ENCODE measurements around the gene TTC21A. TPM values are rescaled to one million over a fixed set of nuclear protein-coding genes. Genes with fewer than 3 reads are reported as not detected.

Gene TTC21A
- polyA plus RNA-seq, 4 donors: 1.7 to 12.7 (median 7.0) TPM

- H3K36me3 ChIP-seq (ENCODE audit: control insufficient read depth in 3 of 3, insufficient read depth in 2 of 3, low read depth in 1 of 3, low read length in 3 of 3): peaks cover 12 to 72% (median 18%) of the 10 kb centered on the region in 3 donors
- peaks cover 0 to 5% (median 4%) of the 10 kb centered on the region in 3 donors for H3K4me1 ChIP-seq (ENCODE audit: control insufficient read depth in 3 of 3, insufficient read depth in 2 of 3, low read depth in 1 of 3, low read length in 2 of 3)
- H3K27ac ChIP-seq (ENCODE audit: low read depth in 1 of 3, low read length in 2 of 3): no peak overlapping the region
- 74 to 87% (median 81%) methylated on average over 5 of the region's 5 CpGs for WGBS, 3 donors
- no peaks in the 10 kb centered on the region for H3K27me3 ChIP-seq (ENCODE audit: control insufficient read depth in 3 of 3, insufficient read depth in 3 of 3, low read length in 3 of 3)
- no peak overlapping the region for H3K4me3 ChIP-seq (ENCODE audit: low read depth in 1 of 3, low read length in 3 of 3)
- H3K9me3 ChIP-seq (ENCODE audit: control insufficient read depth in 2 of 2, insufficient read depth in 1 of 2, low read depth in 1 of 2, low read length in 1 of 2): no peaks in the 10 kb centered on the region
- FAIRE-seq: no peak
- peak; percentile 43 to 61 for DNase-seq
These were observed 6.3 kb upstream of the TTC21A start for GRCh38 chr3:39101022-39101689.

DNA sequence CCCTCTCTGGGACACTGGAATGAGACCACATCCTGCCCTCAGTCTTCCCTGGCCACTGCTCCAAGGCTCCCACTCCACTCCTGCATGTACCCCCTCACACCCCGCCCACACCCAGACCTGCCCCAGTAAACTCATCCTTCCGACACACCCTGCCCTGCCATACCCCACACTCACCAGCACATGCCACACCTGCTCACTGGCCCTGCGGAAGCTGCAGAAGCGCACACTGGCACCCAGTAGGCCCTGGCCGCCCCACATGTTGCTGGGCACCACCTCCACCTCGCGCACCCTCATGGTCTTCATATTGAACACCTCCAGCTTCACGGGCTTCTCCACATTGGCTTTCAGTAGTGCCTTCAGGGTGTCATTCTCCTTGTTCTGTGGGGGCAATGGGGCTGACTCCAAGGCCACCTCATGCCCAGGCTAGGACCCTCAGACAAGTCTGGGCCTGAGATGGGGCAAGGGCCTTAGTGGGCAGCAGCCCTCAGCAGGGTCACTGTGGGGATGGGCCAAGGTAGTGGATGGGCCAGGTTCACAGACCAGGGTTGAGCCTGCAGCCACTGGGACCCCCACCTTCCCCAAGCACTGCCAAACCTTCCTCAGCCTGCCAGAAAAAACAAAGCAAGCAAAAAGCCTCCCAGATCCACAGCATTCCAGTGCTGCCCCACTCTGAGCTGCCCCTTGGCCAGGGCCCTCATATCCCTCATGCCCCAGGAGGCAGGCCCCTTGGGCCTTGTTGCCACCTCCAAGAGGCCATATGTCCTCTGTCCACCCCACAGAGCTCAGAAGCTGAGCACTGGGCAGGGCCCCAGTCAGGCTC lies 4.8 kb upstream of the TTC21A start:
- H3K4me3 ChIP-seq (ENCODE audit: low read depth in 1 of 3, low read length in 3 of 3): no peak overlapping the region
- DNase-seq: no peak
- 88 to 95% (median 94%) methylated on average over 8 of the region's 8 CpGs for WGBS, 3 donors
- FAIRE-seq: no peak
- no peak overlapping the region for H3K27ac ChIP-seq (ENCODE audit: low read depth in 1 of 3, low read length in 2 of 3)
- no peaks in the 10 kb centered on the region for H3K27me3 ChIP-seq (ENCODE audit: control insufficient read depth in 3 of 3, insufficient read depth in 3 of 3, low read length in 3 of 3)
- H3K36me3 ChIP-seq (ENCODE audit: control insufficient read depth in 3 of 3, insufficient read depth in 2 of 3, low read depth in 1 of 3, low read length in 3 of 3): peaks cover 7 to 60% (median 14%) of the 10 kb centered on the region in 3 donors
- peaks cover 0 to 7% (median 4%) of the 10 kb centered on the region in 3 donors for H3K4me1 ChIP-seq (ENCODE audit: control insufficient read depth in 3 of 3, insufficient read depth in 2 of 3, low read depth in 1 of 3, low read length in 2 of 3)
- no peaks in the 10 kb centered on the region for H3K9me3 ChIP-seq (ENCODE audit: control insufficient read depth in 2 of 2, insufficient read depth in 1 of 2, low read depth in 1 of 2, low read length in 1 of 2)

DNA sequence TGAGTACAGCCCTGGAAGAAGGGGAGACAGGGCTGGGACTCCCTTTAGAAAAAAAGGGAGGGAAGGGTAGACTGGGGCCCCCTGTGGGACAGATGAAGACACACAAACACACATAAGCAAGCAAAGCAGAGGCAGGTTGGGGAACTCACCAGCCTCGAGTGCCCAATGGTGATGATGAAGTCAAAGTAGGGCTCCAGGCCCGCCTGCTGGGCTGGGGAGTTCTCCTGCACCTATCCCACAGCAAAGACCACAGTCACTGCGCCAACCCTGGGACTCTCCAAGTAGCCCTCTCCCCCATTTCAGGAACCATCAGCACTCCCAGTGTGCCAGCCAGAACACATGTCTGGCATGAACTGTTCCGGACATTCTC lies 4.2 kb upstream of the TTC21A start:
- H3K36me3 ChIP-seq (ENCODE audit: control insufficient read depth in 3 of 3, insufficient read depth in 2 of 3, low read depth in 1 of 3, low read length in 3 of 3): peaks cover 5 to 54% (median 14%) of the 10 kb centered on the region in 3 donors
- 77 to 84% (median 81%) methylated on average over 4 of the region's 4 CpGs for WGBS, 3 donors
- H3K27ac ChIP-seq (ENCODE audit: low read depth in 1 of 3, low read length in 2 of 3): no peak overlapping the region
- no peaks in the 10 kb centered on the region for H3K27me3 ChIP-seq (ENCODE audit: control insufficient read depth in 3 of 3, insufficient read depth in 3 of 3, low read length in 3 of 3)
- H3K4me1 ChIP-seq (ENCODE audit: control insufficient read depth in 3 of 3, insufficient read depth in 2 of 3, low read depth in 1 of 3, low read length in 2 of 3): peaks cover 4 to 10% (median 4%) of the 10 kb centered on the region in 3 donors
- FAIRE-seq (no peak), DNase-seq (no peak)
- no peaks in the 10 kb centered on the region for H3K9me3 ChIP-seq (ENCODE audit: control insufficient read depth in 2 of 2, insufficient read depth in 1 of 2, low read depth in 1 of 2, low read length in 1 of 2)
- no peak overlapping the region for H3K4me3 ChIP-seq (ENCODE audit: low read depth in 1 of 3, low read length in 3 of 3)

DNA sequence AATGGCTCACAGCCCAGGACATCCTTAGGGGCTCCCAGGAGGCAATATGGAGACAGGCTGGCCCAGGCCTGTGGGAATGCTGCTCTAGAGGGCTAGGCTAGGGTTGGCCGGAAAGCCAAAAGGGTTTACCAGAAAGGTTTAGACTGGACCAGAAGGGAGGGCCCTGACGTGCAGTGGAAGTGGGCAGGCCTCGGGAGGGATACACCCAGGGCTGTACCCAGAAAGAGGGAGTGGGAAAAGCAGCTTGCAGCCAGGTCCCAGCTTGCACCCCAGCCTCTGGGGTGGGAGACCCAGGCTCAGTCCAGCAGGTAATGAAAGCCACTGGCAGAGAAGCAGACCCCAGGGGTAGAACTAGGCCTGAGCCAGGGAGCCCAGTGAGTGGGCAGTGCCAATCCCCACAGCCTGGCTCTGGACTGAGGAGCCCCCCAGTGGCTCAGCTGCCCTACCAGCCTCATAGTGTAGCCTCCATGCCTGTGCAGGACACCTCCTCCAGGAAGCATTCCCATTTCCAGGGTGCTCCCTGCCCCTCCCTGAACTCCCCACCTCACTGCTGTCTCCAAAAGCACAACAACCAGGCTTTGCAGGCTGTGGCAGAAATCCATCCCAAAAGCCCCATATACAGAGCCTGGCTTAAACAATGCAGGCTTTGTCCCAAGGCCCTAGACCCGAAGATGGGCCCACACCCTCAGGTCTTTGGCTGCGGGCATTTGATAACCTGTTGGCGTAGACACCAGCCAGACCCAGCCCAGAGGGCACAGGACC lies 3.5 kb upstream of the TTC21A start:
- no peak for FAIRE-seq
- H3K27ac ChIP-seq (ENCODE audit: low read depth in 1 of 3, low read length in 2 of 3): no peak overlapping the region
- DNase-seq: no peak
- H3K9me3 ChIP-seq (ENCODE audit: control insufficient read depth in 2 of 2, insufficient read depth in 1 of 2, low read depth in 1 of 2, low read length in 1 of 2): no peaks in the 10 kb centered on the region
- WGBS, 3 donors: 64 to 79% (median 78%) methylated on average over 6 of the region's 6 CpGs
- H3K4me3 ChIP-seq (ENCODE audit: low read depth in 1 of 3, low read length in 3 of 3): no peak overlapping the region
- H3K27me3 ChIP-seq (ENCODE audit: control insufficient read depth in 3 of 3, insufficient read depth in 3 of 3, low read length in 3 of 3): no peaks in the 10 kb centered on the region
- H3K4me1 ChIP-seq (ENCODE audit: control insufficient read depth in 3 of 3, insufficient read depth in 2 of 3, low read depth in 1 of 3, low read length in 2 of 3): peaks cover 4 to 10% (median 6%) of the 10 kb centered on the region in 3 donors
- peaks cover 3 to 47% (median 9%) of the 10 kb centered on the region in 3 donors for H3K36me3 ChIP-seq (ENCODE audit: control insufficient read depth in 3 of 3, insufficient read depth in 2 of 3, low read depth in 1 of 3, low read length in 3 of 3)

DNA sequence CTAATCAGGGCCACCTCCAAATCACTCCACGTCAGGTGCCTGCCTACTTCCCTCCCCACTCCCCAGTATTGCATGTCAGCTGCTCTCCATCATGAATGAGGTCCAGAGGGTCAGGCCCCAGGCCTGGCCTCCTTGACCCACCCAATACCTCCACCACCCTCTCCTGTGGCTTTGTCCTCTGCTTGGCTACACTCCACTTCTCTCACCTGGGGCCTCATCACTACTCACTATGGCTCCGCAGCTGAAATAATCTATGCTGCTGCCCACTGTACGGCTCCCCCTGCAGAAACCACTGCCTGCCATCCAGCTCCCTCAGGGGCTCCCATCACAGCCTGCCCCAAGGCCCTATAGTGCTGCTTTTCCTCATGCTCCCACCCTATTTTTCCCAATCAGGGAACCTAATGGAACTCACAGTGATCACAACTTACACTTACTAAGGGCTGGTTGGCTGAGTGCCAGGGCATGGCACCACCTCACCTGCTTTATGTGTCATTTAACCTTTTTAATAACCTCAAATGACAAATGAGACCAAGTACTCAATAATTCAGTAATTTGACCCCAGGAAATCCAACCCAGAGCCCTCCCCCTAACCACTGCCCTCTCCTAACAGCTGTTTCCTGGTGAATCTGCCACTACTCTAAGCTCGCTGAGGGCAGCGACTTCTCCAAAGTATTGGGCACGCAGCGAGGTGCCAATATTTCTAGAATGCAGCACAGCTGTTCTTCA lies 2.4 kb upstream of the TTC21A start:
- FAIRE-seq (no peak), DNase-seq (no peak)
- 84 to 90% (median 88%) methylated on average over 7 of the region's 7 CpGs for WGBS, 3 donors
- H3K4me3 ChIP-seq (ENCODE audit: low read depth in 1 of 3, low read length in 3 of 3): no peak overlapping the region
- peaks cover 0 to 38% (median 5%) of the 10 kb centered on the region in 3 donors for H3K36me3 ChIP-seq (ENCODE audit: control insufficient read depth in 3 of 3, insufficient read depth in 2 of 3, low read depth in 1 of 3, low read length in 3 of 3)
- H3K27me3 ChIP-seq (ENCODE audit: control insufficient read depth in 3 of 3, insufficient read depth in 3 of 3, low read length in 3 of 3): no peaks in the 10 kb centered on the region
- no peak overlapping the region for H3K27ac ChIP-seq (ENCODE audit: low read depth in 1 of 3, low read length in 2 of 3)
- H3K4me1 ChIP-seq (ENCODE audit: control insufficient read depth in 3 of 3, insufficient read depth in 2 of 3, low read depth in 1 of 3, low read length in 2 of 3): peaks cover 4 to 10% (median 6%) of the 10 kb centered on the region in 3 donors
- no peaks in the 10 kb centered on the region for H3K9me3 ChIP-seq (ENCODE audit: control insufficient read depth in 2 of 2, insufficient read depth in 1 of 2, low read depth in 1 of 2, low read length in 1 of 2)

GRCh38 chr3:39105687-39106063 lies 1.8 kb upstream of the TTC21A start:
- 64 to 70% (median 68%) methylated on average over 3 of the region's 3 CpGs for WGBS, 3 donors

DNA sequence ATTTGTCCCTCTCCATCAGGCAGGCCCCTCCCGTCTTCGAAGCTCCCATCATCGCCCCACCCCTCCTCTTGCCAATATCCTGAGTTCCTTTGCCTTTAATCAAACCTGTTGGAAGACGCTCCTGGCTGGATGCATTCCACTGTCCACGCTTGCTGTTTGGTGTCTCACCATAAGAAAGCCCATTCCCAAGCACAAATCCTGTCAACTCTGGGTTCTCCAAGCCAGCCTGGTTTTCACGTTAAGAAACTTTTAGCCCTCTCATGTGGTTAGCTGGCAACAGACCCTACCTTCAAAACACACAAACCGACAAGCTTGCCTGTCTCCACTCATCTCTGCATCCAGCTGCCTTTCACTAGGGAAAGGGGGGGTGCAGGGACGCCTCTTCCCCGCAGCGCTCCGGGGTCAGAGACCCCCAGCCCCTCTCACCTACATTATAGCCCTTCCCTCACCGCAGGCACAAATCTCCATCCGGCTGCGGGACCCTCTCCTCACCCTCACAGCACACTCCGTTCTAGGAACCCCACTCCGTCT lies 1.1 kb upstream of the TTC21A start:
- peaks cover 0 to 38% (median 0%) of the 10 kb centered on the region in 3 donors for H3K36me3 ChIP-seq (ENCODE audit: control insufficient read depth in 3 of 3, insufficient read depth in 2 of 3, low read depth in 1 of 3, low read length in 3 of 3)
- peaks cover 4 to 10% (median 6%) of the 10 kb centered on the region in 3 donors for H3K4me1 ChIP-seq (ENCODE audit: control insufficient read depth in 3 of 3, insufficient read depth in 2 of 3, low read depth in 1 of 3, low read length in 2 of 3)
- peak overlapping the region in 2 of 3 donors; percentile 29 to 80 for H3K27ac ChIP-seq (ENCODE audit: low read depth in 1 of 3, low read length in 2 of 3)
- H3K4me3 ChIP-seq (ENCODE audit: low read depth in 1 of 3, low read length in 3 of 3): peak overlapping the region; percentile 80 to 98 (median 87)
- FAIRE-seq (no peak), DNase-seq (peak in 1 of 2 donors; percentile 31)
- 5 to 14% (median 12%) methylated on average over 16 of the region's 16 CpGs for WGBS, 3 donors
- no peaks in the 10 kb centered on the region for H3K27me3 ChIP-seq (ENCODE audit: control insufficient read depth in 3 of 3, insufficient read depth in 3 of 3, low read length in 3 of 3)
- no peaks in the 10 kb centered on the region for H3K9me3 ChIP-seq (ENCODE audit: control insufficient read depth in 2 of 2, insufficient read depth in 1 of 2, low read depth in 1 of 2, low read length in 1 of 2)

More at GRCh38 chr3:39105687-39106063, 1.8 kb upstream of the TTC21A start:
- DNase-seq: no peak
- FAIRE-seq: no peak
- H3K27ac ChIP-seq (ENCODE audit: low read depth in 1 of 3, low read length in 2 of 3): no peak overlapping the region
- peaks cover 0 to 38% (median under 1%) of the 10 kb centered on the region in 3 donors for H3K36me3 ChIP-seq (ENCODE audit: control insufficient read depth in 3 of 3, insufficient read depth in 2 of 3, low read depth in 1 of 3, low read length in 3 of 3)
- H3K4me3 ChIP-seq (ENCODE audit: low read depth in 1 of 3, low read length in 3 of 3): no peak overlapping the region
- no peaks in the 10 kb centered on the region for H3K27me3 ChIP-seq (ENCODE audit: control insufficient read depth in 3 of 3, insufficient read depth in 3 of 3, low read length in 3 of 3)
- peaks cover 4 to 10% (median 6%) of the 10 kb centered on the region in 3 donors for H3K4me1 ChIP-seq (ENCODE audit: control insufficient read depth in 3 of 3, insufficient read depth in 2 of 3, low read depth in 1 of 3, low read length in 2 of 3)
- H3K9me3 ChIP-seq (ENCODE audit: control insufficient read depth in 2 of 2, insufficient read depth in 1 of 2, low read depth in 1 of 2, low read length in 1 of 2): no peaks in the 10 kb centered on the region

Data from small intestine (tissue), 7 donors.